Activated T-cell treated with anti-CD3 and anti-CD28 coated beads, Interleukin-2, amount 50 U/mL, for 48 hours (primary cell): ENCODE data around the gene COL4A6.

Source experiments
- DNase-seq, 2 experiments: peaks; one replicate each; pipeline ENCODE4 v3.0.0-alpha.2; 2020

COL4A6 gene

GRCh38 chrX:108209006-108209554 is 229.1 kb downstream of the COL4A6 start:
- DNase-seq: no peak

GRCh38 chrX:108203540-108203939 is 234.7 kb downstream of the COL4A6 start:
- DNase-seq: no peak

GRCh38 chrX:108199691-108200090 is 238.5 kb downstream of the COL4A6 start:
- DNase-seq: peak; percentile 19 to 25

- no peak for DNase-seq
Measured at GRCh38 chrX:108199041-108199440, 239.2 kb downstream of the COL4A6 start.

- no peak for DNase-seq
Measured at GRCh38 chrX:108198420-108198819, 239.8 kb downstream of the COL4A6 start.

- no peak for DNase-seq
Measured at GRCh38 chrX:108186811-108187210, 251.4 kb downstream of the COL4A6 start.

GRCh38 chrX:108178143-108178498 is 260.1 kb downstream of the COL4A6 start:
- DNase-seq: no peak

GRCh38 chrX:108177351-108178142 is 260.7 kb downstream of the COL4A6 start:
- DNase-seq: no peak

- DNase-seq: no peak
Measured at GRCh38 chrX:108173874-108174273, 264.3 kb downstream of the COL4A6 start.

- DNase-seq: no peak
Measured at GRCh38 chrX:108171671-108172070, 266.6 kb downstream of the COL4A6 start.

GRCh38 chrX:108169768-108170167 is 268.5 kb downstream of the COL4A6 start:
- DNase-seq: no peak

- no peak for DNase-seq
Measured at GRCh38 chrX:108168961-108169740, 269.1 kb downstream of the COL4A6 start.

GRCh38 chrX:108167211-108167872 is 270.9 kb downstream of the COL4A6 start:
- no peak for DNase-seq

- no peak for DNase-seq
Measured at GRCh38 chrX:108165383-108166111, 272.7 kb downstream of the COL4A6 start.

- DNase-seq: no peak
Measured at GRCh38 chrX:108163333-108164082, 274.7 kb downstream of the COL4A6 start.

GRCh38 chrX:108162265-108162664 is 276.0 kb downstream of the COL4A6 start:
- DNase-seq: no peak

- DNase-seq: no peak
Measured at GRCh38 chrX:108160309-108160708, 277.9 kb downstream of the COL4A6 start.

- DNase-seq: no peak
Measured at GRCh38 chrX:108159028-108159670, 279.1 kb downstream of the COL4A6 start.

- no peak for DNase-seq
Measured at GRCh38 chrX:108157628-108158027, 280.6 kb downstream of the COL4A6 start.

GRCh38 chrX:108156934-108157466 is 281.2 kb downstream of the COL4A6 start:
- no peak for DNase-seq

- no peak for DNase-seq
Measured at GRCh38 chrX:108156082-108156481, 282.1 kb downstream of the COL4A6 start.
